Activated T-cell treated with anti-CD3 and anti-CD28 coated beads, Interleukin-2, amount 50 U/mL, for 4 hours (primary cell): ENCODE data around the gene VAPA. TPM values are rescaled to one million over a fixed set of nuclear protein-coding genes. Genes with fewer than 3 reads are reported as not detected.

Experiments used
- total RNA-seq, 3 donors: library from RNA; stranded (reverse); gene quantifications; one replicate each; pipeline ENCODE4 v1.2.1, GENCODE V29; 2021

VAPA gene
- total RNA-seq, 3 donors from 2014 or later, result 220 to 245 (median 229) TPM

Other genes with a start within 250 kb of the VAPA start
- gene RAB31, start 205.7 kb upstream of the VAPA start, total RNA-seq, result 1 to 10 TPM in 2 of 3 donors, under 1 TPM in 1; 0.40 to 1.8 (median 1.2) TPM
- gene TXNDC2, start 28.0 kb upstream of the VAPA start, total RNA-seq, result not detected